Activated naive CD4-positive, alpha-beta T cell treated with anti-CD3 and anti-CD28 coated beads for 36 hours (primary cell): ENCODE results near the gene CHRNA4. TPM values are rescaled to one million over a fixed set of nuclear protein-coding genes. Genes with fewer than 3 reads are reported as not detected.

ENCODE experiments used
- CTCF ChIA-PET: fragments of 350-600 bp; sonication (Branson Sonifier 250); formaldehyde crosslinking; loops from one replicate; lab custom pipeline; 2021; ENCODE audit warnings: antibody characterized with exemption; lab: Charles Lee
- DNase-seq: peaks from one replicate; pipeline ENCODE4 v3.0.0-alpha.2; 2020
- H3K27ac Mint-ChIP-seq: one replicate; pipeline ENCODE4 v1.8.0; 2021; ENCODE audit warnings: mild to moderate bottlenecking, mixed read lengths
- H3K27me3 Mint-ChIP-seq: one replicate; pipeline ENCODE4 v1.8.0; 2021; ENCODE audit warnings: low read depth, mixed read lengths
- H3K36me3 Mint-ChIP-seq: one replicate; pipeline ENCODE4 v1.8.0; 2021; ENCODE audit warnings: low read depth, mixed read lengths
- H3K4me1 Mint-ChIP-seq: one replicate; pipeline ENCODE4 v1.8.0; 2021; ENCODE audit warnings: low read depth, mixed read lengths
- H3K4me3 Mint-ChIP-seq: one replicate; pipeline ENCODE4 v1.8.0; 2021; ENCODE audit warnings: mild to moderate bottlenecking, moderate library complexity, mixed read lengths
- H3K9me3 Mint-ChIP-seq: one replicate; pipeline ENCODE4 v1.8.0; 2021; ENCODE audit warnings: mixed read lengths
- intact Hi-C: fragments of 100-400 bp; cut with micrococcal nuclease; formaldehyde crosslinking; loops from one replicate; pipeline ENCODE4 v1.15.1; 2023
- total RNA-seq, 2 experiments: library from RNA; stranded (reverse); gene quantifications; one replicate each; pipeline ENCODE4 v1.2.3, GENCODE V29; 2021

The CHRNA4 gene
- total RNA-seq: not detected

DNA sequence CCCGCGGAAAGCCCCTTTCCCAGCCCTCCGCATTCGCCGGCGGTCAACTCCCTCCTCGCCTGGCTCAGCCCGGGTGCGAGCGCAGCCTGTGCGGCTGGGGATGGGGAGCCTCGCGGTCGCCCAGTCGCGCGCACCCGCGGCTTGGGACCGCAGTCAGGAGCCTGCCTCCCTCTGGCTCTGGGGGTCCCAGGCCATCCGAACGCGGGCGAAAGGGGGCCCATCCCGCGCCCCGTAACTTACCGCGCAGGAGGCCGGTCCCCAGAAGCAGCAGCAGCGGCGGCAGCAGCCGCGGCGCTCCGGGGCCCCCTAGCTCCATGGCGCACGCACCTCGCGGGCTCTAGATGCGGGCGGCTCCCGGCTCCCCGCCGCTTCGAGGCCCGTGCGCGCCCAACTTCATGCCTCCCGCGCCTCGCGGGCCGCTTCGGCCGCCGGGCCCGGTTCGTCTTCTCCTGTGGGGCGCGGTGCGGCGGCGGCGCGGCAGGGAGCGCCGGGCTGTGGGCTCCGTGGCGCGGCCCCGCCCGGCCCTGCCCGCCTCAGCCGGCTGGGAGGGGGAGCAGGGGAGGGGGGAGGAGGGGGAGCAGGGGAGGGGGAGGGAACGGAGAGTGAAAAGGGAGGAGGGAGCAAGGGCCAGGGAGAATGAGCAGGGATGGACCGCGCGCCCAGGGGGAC lies at the start of gene CHRNA4:
Gene CHRNA4 (minus strand): TSS at position 500 of the 669 bp plus-strand sequence. CDS start 184 bp downstream, at position 316.
- intact Hi-C loops: no loop called here
- Mint-ChIP-seq H3K27me3 (peaks cover 19% of the 10 kb centered on the region), H3K36me3 (no peaks in the 10 kb centered on the region), H3K4me3 (no peak within 1 kb of the TSS), H3K9me3 (no peaks in the 10 kb centered on the region), H3K27ac (no peak within 1 kb of the TSS), H3K4me1 (peaks cover 2% of the 10 kb centered on the region)
- no peak for DNase-seq
- CTCF ChIA-PET: no interaction called here

- Mint-ChIP-seq H3K27me3 (no peaks in the 10 kb centered on the region), H3K27ac (no peak overlapping the region), H3K4me3 (no peak overlapping the region), H3K36me3 (no peaks in the 10 kb centered on the region), H3K9me3 (no peaks in the 10 kb centered on the region), H3K4me1 (peaks cover 8% of the 10 kb centered on the region)
- intact Hi-C loops: no loop called here
- no peak for DNase-seq
- CTCF ChIA-PET: interaction anchor here (0.6 kb wide), 1 partner anchor 320 kb away, joined by 3 read pairs; no protein-coding TSS in a partner anchor
Measured at GRCh38 chr20:63409834-63410435, 48.8 kb upstream of the CHRNA4 start.

- Mint-ChIP-seq H3K36me3 (no peaks in the 10 kb centered on the region), H3K4me1 (peaks cover 8% of the 10 kb centered on the region), H3K9me3 (no peaks in the 10 kb centered on the region), H3K4me3 (no peak overlapping the region), H3K27ac (no peak overlapping the region), H3K27me3 (no peaks in the 10 kb centered on the region)
- no peak for DNase-seq
- CTCF ChIA-PET: interaction anchor here (0.6 kb wide), 1 partner anchor 20 kb away, joined by 3 read pairs; no protein-coding TSS in a partner anchor
- intact Hi-C loops: no loop called here
Measured at GRCh38 chr20:63409066-63409833, 48.1 kb upstream of the CHRNA4 start.

DNA sequence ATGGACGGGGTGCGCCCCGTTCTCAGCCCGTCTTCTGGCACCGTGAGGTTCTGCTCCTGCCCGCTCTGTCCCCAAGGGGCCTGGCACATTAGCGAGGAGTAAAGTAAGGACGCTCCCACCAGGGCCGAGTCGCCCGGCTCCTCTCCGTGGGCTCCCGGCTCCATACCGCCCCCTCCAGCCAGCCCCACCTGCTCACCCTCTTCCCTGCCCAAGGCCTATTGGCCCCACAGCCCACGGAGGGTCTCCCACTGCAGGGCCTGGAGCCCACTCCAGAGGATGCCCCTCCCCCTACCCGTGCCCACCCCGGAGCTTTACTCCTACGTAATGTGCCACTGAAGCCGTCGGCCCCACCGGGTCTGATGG lies 47.5 kb upstream of the CHRNA4 start:
- H3K27me3 Mint-ChIP-seq: no peaks in the 10 kb centered on the region
- H3K4me3 Mint-ChIP-seq: no peak overlapping the region
- no peaks in the 10 kb centered on the region for H3K9me3 Mint-ChIP-seq
- intact Hi-C loops: no loop called here
- H3K36me3 Mint-ChIP-seq: no peaks in the 10 kb centered on the region
- H3K4me1 Mint-ChIP-seq: peaks cover 8% of the 10 kb centered on the region
- no peak for DNase-seq
- CTCF ChIA-PET: interaction anchor here (0.6 kb wide), 1 partner anchor 19 kb away, joined by 3 read pairs; no protein-coding TSS in a partner anchor
- H3K27ac Mint-ChIP-seq: no peak overlapping the region

- Mint-ChIP-seq H3K27me3 (no peaks in the 10 kb centered on the region), H3K9me3 (no peaks in the 10 kb centered on the region), H3K27ac (no peak overlapping the region), H3K36me3 (no peaks in the 10 kb centered on the region), H3K4me3 (no peak overlapping the region), H3K4me1 (peaks cover 8% of the 10 kb centered on the region)
- intact Hi-C loops: no loop called here
- CTCF ChIA-PET: no interaction called here
- DNase-seq: no peak
Measured at GRCh38 chr20:63407928-63408683, 47.0 kb upstream of the CHRNA4 start.

DNA sequence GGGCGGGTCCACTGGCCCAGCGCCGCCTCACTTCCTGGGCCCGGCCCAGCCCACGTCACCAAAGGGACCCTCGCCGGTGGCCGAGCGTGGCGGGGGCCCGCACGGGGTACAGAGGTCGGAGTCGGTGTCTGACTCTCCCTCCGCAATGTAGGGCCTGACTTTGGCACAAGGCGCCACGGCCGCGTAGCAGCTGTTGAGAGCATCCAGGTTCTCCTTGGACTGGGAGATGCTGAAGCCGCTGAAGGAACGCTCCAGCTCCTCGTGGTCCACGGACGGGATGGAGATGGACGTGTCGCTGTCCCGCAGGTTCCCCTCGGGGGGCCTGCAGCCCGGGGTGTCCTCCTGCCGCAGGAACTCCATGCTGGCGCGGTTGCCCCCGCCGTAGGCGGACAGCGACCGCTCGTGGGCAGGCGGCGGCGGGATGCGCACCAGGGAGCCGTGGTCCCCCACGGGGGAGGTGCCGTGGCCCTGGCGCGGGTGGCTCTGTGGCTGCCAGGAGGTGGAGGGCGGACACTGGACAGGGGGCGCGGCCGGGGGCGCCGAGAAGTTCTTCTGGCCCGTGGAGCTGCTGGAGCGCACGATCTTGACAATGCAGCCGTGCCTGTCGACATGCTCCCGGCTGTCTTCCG lies 45.6 kb upstream of the CHRNA4 start:
- no peak for DNase-seq
- Mint-ChIP-seq H3K27ac (no peak overlapping the region), H3K9me3 (no peaks in the 10 kb centered on the region), H3K27me3 (no peaks in the 10 kb centered on the region), H3K36me3 (no peaks in the 10 kb centered on the region), H3K4me1 (peaks cover 8% of the 10 kb centered on the region), H3K4me3 (no peak overlapping the region)
- intact Hi-C loops: no loop called here
- CTCF ChIA-PET: no interaction called here

DNA sequence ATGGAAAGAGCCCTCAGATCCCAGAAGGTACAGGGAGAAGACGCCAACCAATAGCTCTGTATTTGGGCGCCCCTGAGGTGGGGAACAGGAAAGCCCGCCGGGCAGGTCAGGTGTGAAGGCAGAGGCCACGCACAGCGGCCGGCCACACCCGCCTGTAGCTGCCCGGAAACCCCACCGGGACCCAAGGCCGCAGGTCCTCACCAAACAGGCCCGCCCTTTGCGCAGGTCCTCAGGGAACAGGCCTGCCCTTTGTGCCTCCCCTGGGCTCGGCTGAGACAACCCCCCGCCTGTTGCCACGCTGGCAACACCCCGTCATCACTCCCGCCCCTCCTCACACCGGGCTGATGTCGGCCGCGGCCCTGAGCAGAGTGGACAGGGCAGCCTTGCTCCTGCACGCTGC lies 44.9 kb upstream of the CHRNA4 start:
- intact Hi-C loops: no loop called here
- H3K27ac Mint-ChIP-seq: no peak overlapping the region
- no peak overlapping the region for H3K4me3 Mint-ChIP-seq
- no peak for DNase-seq
- no peaks in the 10 kb centered on the region for H3K36me3 Mint-ChIP-seq
- CTCF ChIA-PET: no interaction called here
- peaks cover 4% of the 10 kb centered on the region for H3K4me1 Mint-ChIP-seq
- H3K27me3 Mint-ChIP-seq: no peaks in the 10 kb centered on the region
- H3K9me3 Mint-ChIP-seq: no peaks in the 10 kb centered on the region

DNA sequence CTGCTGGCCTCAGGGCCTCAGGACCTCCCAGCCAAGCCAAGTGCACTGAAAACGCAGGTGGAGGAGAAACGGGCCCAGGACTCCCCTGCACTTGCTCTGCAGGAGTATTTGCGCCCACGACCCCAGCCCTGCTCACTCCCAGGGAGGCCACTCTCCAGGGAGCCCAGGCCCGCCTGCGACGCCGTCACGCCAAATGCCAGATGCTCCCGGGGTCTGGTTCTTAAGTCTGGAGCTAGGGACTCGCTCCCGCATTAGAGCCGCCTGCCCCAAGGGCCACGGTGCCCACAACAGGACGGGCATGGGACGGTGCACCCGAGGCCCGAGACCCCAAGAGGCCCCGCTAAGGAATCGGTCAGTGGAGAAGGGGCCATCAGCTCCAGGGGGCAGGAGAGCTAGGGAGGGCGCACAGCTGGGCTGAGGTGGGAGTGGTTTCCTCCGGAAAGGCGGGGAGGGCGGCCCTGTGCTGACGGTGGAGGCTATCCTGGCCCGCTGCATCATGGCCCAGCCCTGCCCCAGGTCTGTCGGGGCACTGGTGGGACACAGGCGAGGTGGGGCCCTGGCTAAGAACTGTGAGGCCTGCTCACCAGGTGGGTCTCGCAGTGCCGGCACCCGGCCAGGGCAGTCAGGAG lies 44.1 kb upstream of the CHRNA4 start:
- DNase-seq: no peak
- Mint-ChIP-seq H3K27me3 (no peaks in the 10 kb centered on the region), H3K4me3 (no peak overlapping the region), H3K4me1 (peaks cover 2% of the 10 kb centered on the region), H3K27ac (no peak overlapping the region), H3K9me3 (no peaks in the 10 kb centered on the region), H3K36me3 (no peaks in the 10 kb centered on the region)
- intact Hi-C loops: no loop called here
- CTCF ChIA-PET: no interaction called here

- Mint-ChIP-seq H3K36me3 (no peaks in the 10 kb centered on the region), H3K4me3 (no peak overlapping the region), H3K27ac (no peak overlapping the region), H3K9me3 (no peaks in the 10 kb centered on the region), H3K27me3 (no peaks in the 10 kb centered on the region), H3K4me1 (peaks cover 2% of the 10 kb centered on the region)
- no peak for DNase-seq
- CTCF ChIA-PET: no interaction called here
- intact Hi-C loops: no loop called here
Measured at GRCh38 chr20:63404129-63405085, 43.3 kb upstream of the CHRNA4 start.

DNA sequence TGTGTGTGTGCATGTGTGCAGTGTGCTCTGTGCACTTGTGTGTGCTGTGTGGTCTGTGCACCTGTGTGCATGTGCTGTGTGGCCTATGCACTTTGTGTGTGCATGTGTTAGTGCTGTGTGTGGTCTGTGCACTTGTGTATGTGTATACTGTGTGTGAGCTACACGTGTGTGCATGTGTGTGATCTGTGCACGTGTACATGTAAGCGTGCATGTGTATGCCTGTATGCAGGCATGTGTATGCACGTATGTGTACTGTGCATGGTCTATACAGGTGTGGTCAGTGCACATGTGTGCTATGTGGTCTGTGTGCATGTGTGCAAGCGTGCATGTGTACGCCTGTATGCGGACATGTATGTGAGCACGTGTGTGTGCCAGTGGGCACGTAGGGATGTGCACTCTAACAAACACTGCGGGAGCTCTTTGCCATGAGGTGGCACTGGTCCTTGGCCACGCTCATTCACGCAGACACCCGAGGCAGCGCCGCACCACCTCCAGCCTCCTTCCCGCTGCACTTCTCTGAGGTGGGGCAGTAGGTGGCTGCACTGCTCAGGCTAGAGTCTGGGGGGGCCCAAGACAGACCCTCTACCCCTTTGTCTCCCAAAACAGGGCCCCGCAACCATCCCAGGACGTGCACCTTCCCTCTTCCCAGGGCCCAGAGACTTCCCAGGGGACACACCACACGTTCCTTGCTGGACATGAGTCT lies 42.4 kb upstream of the CHRNA4 start:
- Mint-ChIP-seq H3K36me3 (no peaks in the 10 kb centered on the region), H3K9me3 (no peaks in the 10 kb centered on the region), H3K27ac (no peak overlapping the region), H3K4me3 (no peak overlapping the region), H3K27me3 (no peaks in the 10 kb centered on the region), H3K4me1 (no peaks in the 10 kb centered on the region)
- CTCF ChIA-PET: no interaction called here
- intact Hi-C loops: no loop called here
- no peak for DNase-seq
